ENCODE measurements around the gene AUTS2.

GRCh38 chr7:70790215-70791073 is 1192.2 kb downstream of the AUTS2 start:
- no peak for TF ChIP-seq CTCF (conservative IDR thresholded peaks at IDR 0.05 in 1 of 2, IDR thresholded peaks at IDR 0.05 in 1 of 2; ENCODE audit: low read depth in 1 of 2, low read length in 2 of 2)
- no peak for TF ChIP-seq EZH2 (IDR thresholded peaks at IDR 0.05; ENCODE audit: low read length, missing control alignments)
